Measurements from ENCODE around the gene DAP3. TPM values are rescaled to one million over a fixed set of nuclear protein-coding genes. Genes with fewer than 3 reads are reported as not detected.

Gene DAP3
- total RNA-seq, 1 donor from 2014 or later: 148 TPM

DNA sequence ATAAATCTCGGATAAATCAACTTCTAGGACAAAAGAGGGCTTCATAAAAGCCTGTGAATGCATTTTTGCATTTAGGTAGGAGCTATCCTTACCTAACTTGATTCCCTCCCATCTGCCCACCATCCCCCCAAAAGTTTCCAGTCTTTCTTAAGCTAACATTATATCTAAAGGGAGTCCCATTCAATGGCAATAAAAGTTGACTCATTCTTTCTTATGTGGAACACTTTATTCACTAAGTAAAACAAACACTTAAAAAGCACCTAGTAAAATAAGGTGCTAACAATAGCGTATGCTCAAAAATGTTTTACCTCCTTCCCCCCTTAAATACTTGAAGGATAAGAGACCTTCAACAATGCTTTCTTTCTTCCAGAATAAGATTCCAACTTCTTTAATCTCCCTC, 84.3 kb downstream of the DAP3 start:
- intact Hi-C loops (cut with micrococcal nuclease): no loop called here

- intact Hi-C loops (cut with micrococcal nuclease): no loop called here
These were observed 87.5 kb downstream of the DAP3 start for GRCh38 chr1:155776414-155776813.

GRCh38 chr1:155777582-155777981, 88.7 kb downstream of the DAP3 start:
- intact Hi-C loops (cut with micrococcal nuclease): no loop called here

Other genes starting within 250 kb of the DAP3 start
- gene ASH1L, start 126.3 kb upstream of the DAP3 start, total RNA-seq: 44.8 and 45.2 TPM in 2 replicates
- gene MSTO1, start 78.9 kb upstream of the DAP3 start, total RNA-seq: 73.8 and 77.8 TPM in 2 replicates
- 76.2 and 76.4 TPM in 2 replicates for gene YY1AP1, start 317 bp upstream of the DAP3 start, total RNA-seq
- 79.9 and 82.6 TPM in 2 replicates for gene GON4L, start 168.1 kb downstream of the DAP3 start, total RNA-seq
- gene SYT11, start 170.5 kb downstream of the DAP3 start, total RNA-seq: 22.2 and 22.5 TPM in 2 replicates
- gene RIT1, start 222.3 kb downstream of the DAP3 start, total RNA-seq: 27.0 and 27.6 TPM in 2 replicates
- gene KHDC4, start 245.3 kb downstream of the DAP3 start, total RNA-seq: 73.8 and 82.8 TPM in 2 replicates

Data from T-helper 2 cell treated with Interferon-gamma antibody and Interleukin-4, amounts not matched to agents 100 ng/mL and 5 ng/mL, for 36 hours (primary cell).